Skin of body (tissue), 2 donors: ENCODE measurements around the gene FBLN1. TPM values are rescaled to one million over a fixed set of nuclear protein-coding genes. Genes with fewer than 3 reads are reported as not detected.

Source experiments
- DNase-seq: peaks from one replicate; lab custom pipeline; 2025; lab: John Stamatoyannopoulos, UW
- total RNA-seq: library from RNA; depleted of rRNA; stranded (reverse); fragments of >200 nt; gene quantifications from one replicate; pipeline ENCODE4 v1.2.3, GENCODE V29; 2014

Gene FBLN1
- total RNA-seq, 1 donor from 2014 or later, result 117 TPM

DNA sequence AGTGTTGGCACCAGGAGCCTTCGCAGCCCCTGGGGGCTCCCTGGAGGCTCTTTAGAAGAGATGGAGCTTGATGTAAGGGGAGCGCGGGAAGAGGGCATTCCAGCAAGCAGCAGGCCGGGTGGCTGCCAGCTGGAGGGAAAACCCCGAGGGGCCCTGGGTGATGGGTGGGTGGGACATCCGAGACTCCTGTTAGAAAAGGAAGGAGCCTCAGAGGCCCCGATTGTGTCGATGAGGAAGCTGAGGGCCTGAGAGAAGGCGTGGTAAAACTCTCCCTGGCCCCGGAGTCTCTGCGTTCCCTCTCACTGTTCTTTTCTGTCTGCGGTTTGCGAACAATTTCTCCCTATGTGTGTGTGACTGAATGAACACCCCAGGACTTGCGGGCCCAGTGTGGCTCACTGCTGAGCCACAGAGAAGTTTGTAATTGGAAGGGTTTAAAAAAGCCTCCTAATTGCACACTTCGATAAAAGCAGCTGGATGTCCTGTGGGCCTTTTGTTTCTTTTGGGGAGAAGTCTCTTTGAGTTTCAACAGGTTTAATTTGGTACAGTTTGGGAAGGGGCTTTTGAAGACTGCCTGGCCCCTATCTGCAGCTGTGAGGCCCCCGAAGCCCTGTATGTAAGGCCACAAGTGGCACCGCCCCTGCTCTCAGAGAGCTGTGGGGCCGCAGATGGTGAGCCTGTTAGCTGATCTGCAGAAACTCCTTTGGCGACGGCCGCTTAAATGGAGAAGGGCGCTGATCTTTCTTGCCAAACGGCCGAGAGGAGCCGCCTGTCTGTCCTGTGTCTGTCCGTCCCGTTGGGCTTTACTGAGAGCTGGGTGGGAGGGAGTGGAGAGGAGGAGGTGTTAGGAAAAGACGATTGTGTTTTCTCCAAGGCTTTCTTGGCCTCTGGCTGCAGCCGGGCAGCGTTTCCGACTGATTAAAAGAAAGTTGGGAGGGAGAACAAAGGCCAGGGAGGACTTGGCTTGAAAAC lies 2.0 kb downstream of the FBLN1 start:
- peak; percentile 51 for DNase-seq

GRCh38 chr22:45505991-45506747 lies 3.5 kb downstream of the FBLN1 start:
- DNase-seq, result no peak

GRCh38 chr22:45506816-45507360 lies 4.2 kb downstream of the FBLN1 start:
- DNase-seq, result peak; percentile 77

GRCh38 chr22:45507798-45508197 lies 5.1 kb downstream of the FBLN1 start:
- no peak for DNase-seq

DNA sequence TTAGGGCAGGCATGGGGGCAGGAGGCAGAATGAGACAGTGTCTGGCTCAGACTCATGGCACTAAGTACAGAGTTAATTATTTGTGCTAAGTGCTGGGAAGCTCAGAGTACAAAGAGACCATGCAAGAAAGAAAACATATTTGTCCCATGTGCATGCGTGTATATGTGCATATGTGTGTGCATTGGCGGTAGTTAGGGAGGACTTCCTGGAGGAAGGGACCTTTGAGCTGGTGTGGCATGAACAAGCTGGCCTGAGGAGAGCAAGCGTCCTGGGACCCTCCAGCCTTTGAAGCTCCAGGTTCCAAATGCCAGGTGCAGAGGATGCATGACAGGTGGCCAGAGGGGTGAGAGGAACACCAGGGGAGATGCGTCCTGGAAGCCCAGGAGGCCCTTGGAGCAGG lies 6.1 kb downstream of the FBLN1 start:
- DNase-seq, result no peak

DNA sequence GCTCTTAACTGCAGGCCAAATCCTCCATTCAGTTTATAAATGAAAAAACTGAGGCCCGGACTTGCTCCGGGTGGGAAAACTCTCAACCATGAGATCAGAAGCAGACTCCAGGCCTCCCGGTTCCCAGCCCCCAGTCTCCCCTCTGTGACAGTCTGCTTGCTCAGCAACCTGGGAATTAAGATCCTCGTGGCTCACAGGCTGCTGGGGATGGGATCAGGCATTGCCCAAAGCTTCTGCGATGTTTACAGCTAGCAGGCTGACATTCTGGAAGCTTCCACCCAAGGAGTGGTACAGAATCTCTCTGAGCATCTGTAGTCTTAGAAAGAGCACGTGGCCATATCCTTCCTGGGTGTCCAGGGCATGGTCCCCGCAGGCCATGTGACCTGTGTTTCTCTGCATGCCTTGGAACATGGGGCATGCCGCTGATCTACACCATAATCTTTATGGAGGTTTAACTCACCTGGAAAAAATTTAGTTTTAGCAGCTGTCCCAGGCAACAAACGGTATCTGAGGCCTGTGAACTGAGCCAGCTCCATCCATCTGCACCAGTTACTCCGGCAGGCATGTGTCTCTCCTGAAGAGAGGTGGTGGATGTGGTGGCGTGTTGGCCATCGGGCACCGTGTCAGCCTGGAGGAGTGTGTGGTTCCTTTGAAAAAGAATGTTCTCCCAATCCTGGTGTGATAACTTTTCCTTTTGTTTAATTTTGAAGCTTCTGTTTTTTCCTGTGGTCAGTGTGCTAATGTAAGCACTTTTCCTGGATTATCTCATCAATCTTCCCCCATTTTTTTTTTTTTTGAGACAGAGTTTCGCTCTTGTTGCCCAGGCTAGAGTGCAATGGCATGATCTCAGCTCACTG lies 7.9 kb downstream of the FBLN1 start:
- no peak for DNase-seq

GRCh38 chr22:45511847-45512261 lies 9.2 kb downstream of the FBLN1 start:
- peak; percentile 57 for DNase-seq

- DNase-seq, result no peak
Observed at GRCh38 chr22:45512363-45512762, 9.7 kb downstream of the FBLN1 start.

GRCh38 chr22:45515676-45516075 lies 13.0 kb downstream of the FBLN1 start:
- no peak for DNase-seq

DNA sequence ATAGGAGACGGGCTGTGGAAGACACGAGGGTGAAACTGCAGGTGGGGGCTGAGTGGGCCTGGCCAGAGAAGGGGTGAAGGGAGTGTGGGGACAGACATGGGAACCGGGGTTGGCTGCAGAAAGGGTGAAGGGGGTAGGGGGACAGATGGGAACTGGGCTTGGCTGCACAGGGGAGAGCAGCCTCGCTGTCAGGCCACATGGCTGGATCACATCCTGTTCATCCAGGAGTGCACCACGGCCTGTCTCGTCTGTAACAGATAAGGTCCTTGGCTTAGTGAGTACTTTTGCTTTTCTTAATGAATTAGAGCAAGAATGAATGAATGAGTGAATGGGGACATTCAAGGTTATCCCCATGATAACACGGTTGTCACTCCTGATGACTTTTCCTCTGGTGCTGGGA lies 13.5 kb downstream of the FBLN1 start:
- no peak for DNase-seq

- DNase-seq, result no peak
Observed at GRCh38 chr22:45516923-45517675, 14.4 kb downstream of the FBLN1 start.

GRCh38 chr22:45518136-45518535 lies 15.5 kb downstream of the FBLN1 start:
- DNase-seq, result no peak

GRCh38 chr22:45518580-45518991 lies 15.9 kb downstream of the FBLN1 start:
- DNase-seq, result no peak

GRCh38 chr22:45521178-45521577 lies 18.5 kb downstream of the FBLN1 start:
- no peak for DNase-seq

DNA sequence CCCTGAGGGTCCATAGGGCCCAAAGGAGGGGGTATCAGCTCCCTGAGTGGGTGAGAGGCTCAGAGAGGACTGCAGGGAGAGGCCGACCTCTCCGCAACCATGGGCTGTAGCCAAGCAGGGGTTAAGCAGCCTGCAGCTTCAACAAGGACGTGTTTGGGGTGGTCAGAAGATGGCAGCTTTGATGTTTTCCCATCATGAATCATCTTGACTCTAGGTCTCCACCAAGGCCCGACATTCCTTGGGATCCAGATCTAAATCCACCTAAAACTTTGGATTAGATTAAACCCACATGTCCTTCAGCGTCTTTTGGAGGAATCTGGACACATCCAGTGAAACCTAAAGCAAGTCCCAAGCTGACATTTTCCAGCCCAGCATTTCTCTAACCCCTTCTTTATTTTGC lies 19.8 kb downstream of the FBLN1 start:
- DNase-seq, result no peak

GRCh38 chr22:45524157-45524556 lies 21.5 kb downstream of the FBLN1 start:
- no peak for DNase-seq

DNA sequence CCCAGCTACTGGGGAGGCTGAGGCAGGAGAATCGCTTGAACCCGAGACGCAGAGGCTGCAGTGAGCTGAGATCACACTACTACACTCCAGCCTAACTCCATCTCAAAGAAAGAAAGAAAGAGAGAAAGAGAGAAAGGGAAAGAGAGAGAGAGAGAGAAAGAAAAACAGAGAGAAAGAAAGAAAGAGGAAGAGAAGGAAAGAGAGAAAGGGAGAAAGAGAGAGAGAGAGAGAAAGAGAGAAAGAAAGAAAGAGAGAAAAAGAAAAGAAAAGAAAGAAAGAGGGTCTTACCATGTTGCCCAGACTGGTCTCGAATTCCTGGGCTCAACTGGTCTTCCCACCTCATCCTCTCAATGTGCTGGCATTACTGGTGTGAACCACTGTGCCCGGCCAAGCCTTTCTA lies 22.3 kb downstream of the FBLN1 start:
- DNase-seq, result no peak

DNA sequence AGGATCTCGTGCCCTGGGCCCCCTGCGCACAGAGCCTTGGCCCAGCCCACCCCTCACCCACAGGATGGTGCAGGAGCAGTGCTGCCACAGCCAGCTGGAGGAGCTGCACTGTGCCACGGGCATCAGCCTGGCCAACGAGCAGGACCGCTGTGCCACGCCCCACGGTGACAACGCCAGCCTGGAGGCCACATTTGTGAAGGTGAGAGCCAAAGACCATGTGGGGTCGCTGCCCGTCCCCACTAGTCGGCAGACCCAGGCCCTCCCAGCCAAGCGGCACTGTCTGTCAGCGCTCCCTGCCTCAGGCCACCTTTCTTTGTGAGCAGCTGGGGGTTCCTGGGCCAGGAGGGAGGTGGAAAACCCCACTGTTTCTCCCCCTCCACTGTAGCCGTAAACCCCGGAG lies 22.8 kb downstream of the FBLN1 start:
- DNase-seq, result no peak

- no peak for DNase-seq
Observed at GRCh38 chr22:45526281-45526680, 23.6 kb downstream of the FBLN1 start.

GRCh38 chr22:45526768-45527360 lies 24.2 kb downstream of the FBLN1 start:
- no peak for DNase-seq
